Esophagus muscularis mucosa (tissue), 4 donors: Measurements from ENCODE around the gene TELO2.

Experiments used
- EP300 ChIP-seq: sonication (generic); formaldehyde crosslinking; IDR thresholded peaks from one replicate; pipeline ENCODE4 v1.6.1; 2017; ENCODE audit warnings: antibody characterized with exemption
- POLR2A ChIP-seq: fragments of 450-650 bp; IDR thresholded peaks from one replicate; pipeline ENCODE4 v1.6.1; 2017; ENCODE audit warnings: antibody characterized with exemption, moderate library complexity, mild to moderate bottlenecking, low read depth
- TF ChIP-seq, protein P1 (sequence below), 3 experiments: fragments of 200-600 bp in 2 of 3; fragments of 450-650 bp in 1 of 3; sonication (generic) in 2 of 3; IDR thresholded peaks; one replicate each; pipeline ENCODE4 v1.5.1; 2017 to 2019; ENCODE audit warnings: antibody characterized with exemption in 3 of 3, mild to moderate bottlenecking in 2 of 3, moderate library complexity in 1 of 3

DNA sequence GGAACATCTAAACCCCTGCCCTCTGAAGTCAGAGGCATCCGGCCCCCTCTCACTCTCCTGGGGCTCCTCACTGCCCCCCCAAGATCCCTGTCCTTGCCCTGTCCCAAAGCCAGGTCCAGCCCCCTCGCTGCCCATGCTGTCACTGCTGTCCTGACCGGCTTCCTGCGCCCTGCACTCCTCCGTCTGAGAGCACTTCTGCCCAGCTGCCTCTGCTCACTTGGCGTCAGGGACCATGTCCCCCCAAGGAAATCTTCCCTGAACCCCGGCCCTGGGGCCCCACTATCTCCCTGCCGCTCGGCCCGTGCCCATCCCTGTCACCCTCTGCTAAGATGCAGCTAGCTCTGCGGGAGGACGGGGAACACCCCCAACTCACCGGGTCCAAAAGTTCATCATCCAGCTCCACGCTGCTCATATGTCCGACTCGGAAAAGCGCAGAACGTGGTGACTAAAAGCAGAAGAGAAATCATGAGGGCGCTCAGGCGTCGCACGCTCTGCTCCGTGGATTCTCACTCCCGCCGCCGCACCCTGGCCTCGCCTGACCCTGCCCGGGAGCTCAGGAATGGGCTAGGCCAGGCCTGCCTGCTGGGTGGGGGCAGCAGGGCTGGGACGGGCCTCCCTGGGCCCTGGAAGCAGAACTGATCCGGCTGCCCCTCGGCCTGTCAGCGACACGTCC lies 28.1 kb upstream of the TELO2 start:
- TF ChIP-seq, protein P1, sequence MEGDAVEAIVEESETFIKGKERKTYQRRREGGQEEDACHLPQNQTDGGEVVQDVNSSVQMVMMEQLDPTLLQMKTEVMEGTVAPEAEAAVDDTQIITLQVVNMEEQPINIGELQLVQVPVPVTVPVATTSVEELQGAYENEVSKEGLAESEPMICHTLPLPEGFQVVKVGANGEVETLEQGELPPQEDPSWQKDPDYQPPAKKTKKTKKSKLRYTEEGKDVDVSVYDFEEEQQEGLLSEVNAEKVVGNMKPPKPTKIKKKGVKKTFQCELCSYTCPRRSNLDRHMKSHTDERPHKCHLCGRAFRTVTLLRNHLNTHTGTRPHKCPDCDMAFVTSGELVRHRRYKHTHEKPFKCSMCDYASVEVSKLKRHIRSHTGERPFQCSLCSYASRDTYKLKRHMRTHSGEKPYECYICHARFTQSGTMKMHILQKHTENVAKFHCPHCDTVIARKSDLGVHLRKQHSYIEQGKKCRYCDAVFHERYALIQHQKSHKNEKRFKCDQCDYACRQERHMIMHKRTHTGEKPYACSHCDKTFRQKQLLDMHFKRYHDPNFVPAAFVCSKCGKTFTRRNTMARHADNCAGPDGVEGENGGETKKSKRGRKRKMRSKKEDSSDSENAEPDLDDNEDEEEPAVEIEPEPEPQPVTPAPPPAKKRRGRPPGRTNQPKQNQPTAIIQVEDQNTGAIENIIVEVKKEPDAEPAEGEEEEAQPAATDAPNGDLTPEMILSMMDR (IDR thresholded peaks at IDR 0.05), result no peak
- TF ChIP-seq POLR2A (no peak), EP300 (no peak)
